GM18502 (cell line): ENCODE results near the gene FGFR2.

Experiments
- ATAC-seq: cut with Tn5 transposase; IDR thresholded peaks from one replicate; pipeline ENCODE4 v1.9.1; 2021; ENCODE audit warnings: mild to moderate bottlenecking; ENCODE audit not compliant: unreplicated experiment, poor library complexity

The FGFR2 gene

DNA sequence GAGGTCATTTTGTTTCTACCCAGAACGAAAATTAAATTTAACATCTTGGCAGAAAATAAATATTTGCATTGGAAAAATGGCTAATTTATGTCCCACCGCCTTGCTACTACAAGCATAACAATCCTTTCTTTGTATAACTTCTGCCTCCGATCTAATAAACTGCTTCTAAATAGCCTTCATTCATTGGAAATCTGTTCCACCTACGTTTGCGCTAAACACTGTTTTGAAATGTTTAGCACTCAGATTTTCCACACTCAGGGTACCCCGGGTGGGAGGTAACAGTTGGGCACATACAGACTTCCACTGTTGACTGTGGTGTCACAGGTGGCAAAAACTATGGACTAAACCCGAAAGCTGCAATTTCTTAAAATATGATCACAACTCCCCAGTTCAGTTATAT, 96.4 kb downstream of the FGFR2 start:
- ATAC-seq = no peak

DNA sequence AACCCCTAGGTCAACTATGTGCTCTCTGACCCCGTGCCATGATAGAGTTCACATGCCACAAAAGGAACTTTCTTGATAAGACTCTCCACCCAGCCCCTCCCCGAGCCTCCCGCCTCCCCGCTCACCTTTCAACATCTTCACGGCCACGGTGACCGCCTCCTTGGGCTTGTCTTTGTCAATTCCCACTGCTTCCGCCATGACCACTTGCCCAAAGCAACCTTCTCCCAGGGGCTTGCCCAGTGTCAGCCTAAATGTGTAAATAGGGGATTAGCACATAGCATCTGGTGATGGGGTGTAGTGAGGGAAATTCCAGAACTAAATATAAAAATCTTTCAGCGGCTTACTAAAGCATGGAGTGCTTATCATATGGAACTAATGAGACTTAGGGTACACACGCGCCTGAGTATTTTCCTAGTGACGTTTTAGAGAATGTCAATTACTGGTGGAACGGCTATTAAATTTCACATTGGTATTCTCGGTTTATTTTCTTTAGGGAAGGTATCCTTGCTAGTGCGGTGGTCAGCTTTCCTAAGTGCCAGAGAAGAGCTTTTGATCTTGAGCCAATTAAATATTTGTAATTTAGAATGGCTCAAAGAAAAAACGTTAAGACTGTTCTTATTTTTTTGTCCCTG, 97.4 kb downstream of the FGFR2 start:
- no peak for ATAC-seq

DNA sequence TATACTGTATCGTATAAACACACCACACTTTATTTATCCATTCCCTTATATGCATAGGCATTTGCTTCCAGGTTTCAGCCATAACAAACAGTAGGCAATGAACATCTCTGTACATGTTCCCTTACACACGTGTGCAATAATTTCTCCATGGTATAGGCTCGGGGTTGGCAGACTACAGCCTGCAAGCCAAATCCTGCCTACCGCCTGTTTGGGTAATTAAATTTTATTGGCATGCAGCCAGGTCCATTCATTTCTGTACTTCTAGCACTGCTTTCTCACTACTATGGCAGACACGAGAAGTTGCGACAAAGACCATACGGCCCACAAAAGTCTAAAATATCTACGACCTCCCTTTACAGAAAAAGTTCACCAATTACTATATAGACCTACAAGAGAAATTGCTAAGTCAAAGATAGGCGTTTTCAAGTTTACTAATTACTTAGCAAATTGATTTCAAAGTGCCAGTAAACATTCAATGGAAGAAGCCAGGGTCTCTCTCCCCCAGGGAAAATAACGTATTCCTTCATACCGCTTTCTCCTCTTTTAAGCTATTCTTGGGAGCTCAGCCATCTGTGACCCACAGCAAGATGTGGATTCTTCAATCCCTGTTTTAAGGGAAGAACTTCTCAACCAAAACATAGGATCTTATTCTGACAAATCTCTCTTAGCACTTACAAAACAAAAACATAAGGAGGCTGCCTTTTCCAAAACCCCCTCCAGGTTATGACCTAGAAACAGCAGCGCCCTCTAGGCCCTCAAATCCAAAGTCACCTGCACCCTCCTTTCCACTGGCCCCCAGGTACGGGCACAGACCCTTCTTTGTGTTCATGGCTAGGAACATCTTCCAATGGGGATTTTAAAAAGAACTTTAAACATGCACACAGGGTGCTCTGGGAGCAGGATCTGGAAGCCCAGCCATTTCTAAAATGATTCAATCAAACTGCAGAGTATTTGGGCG, 100.5 kb downstream of the FGFR2 start:
- ATAC-seq = no peak

DNA sequence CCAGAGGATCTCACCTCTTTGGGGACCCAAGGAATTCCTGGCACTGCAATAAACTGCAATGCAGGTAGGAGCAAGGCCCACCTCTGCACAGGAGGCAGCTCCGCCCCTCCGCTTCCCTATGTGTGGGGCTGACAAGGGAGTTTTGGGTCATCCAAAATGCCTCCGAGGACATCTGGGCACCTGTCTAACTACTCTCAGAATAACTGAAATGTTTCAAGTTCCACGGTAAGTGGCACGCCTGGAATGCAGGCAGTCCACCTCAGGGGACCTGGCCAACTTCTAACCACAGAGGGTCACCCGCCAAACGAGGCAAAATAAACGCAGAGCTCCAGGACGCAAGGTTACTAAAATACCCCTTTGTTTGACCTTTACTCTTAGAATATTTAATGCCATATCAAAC, 102.5 kb downstream of the FGFR2 start:
- no peak for ATAC-seq

DNA sequence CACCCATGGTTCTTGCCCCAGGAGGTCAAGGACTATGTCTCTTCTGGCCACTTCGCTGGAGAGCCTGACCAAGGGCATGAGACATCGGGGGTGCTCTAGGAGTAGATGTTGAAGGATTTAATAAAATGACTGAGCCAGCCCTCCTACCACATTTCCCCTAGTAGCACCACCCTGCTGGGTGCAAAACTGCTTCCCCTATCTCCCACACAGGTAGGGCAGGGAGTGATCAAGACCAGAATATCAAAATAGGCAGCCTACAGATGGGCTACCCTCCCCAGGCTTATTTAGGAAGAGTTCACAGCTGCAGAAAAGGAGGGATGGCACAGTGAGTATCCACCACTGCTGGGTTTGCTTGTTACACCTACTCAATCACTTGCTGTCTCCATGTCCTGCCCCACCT, 103.9 kb downstream of the FGFR2 start:
- no peak for ATAC-seq

DNA sequence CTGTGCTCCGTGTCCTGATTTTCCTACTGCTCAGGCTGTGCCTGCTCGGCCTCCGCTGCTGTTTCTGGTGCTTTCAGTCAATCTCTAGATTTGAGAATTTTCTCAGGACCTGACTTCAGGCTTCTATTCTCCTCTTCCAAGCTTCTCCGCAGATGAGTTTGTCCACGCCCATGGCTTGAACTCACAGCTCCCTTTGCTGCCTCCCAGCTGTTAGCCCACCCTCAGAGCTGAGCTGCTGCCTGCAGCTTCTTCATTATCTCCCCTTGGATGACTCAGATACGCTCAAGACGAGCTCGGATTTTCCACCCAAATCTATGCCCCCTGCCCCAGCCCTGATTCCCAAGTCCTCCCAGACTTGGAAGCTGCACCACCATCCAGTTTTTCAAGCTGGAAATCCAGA, 104.7 kb downstream of the FGFR2 start:
- no peak for ATAC-seq

- ATAC-seq = no peak
These were observed 107.2 kb downstream of the FGFR2 start for GRCh38 chr10:121490871-121491519.

GRCh38 chr10:121485436-121486139, 112.7 kb downstream of the FGFR2 start:
- ATAC-seq = no peak

- no peak for ATAC-seq
These were observed 113.4 kb downstream of the FGFR2 start for GRCh38 chr10:121484816-121485215.

DNA sequence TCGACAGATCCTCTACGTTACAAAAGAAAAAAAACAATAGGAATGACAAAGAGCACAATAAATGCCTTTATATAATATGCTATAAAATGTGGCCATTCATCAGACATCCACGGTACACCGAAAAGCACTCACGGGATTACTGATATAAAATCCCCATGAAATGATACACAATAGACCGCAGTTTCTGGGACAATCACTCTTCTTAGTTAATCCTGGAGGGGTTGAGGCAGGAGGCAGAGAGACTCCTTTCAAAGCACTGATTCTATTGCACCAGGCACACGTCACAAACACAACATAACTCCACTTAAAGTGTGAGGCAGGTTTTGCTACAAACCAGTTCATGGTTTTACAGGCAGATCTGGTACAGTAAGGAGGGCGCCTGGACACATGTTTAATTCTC, 113.8 kb downstream of the FGFR2 start:
- ATAC-seq = no peak

DNA sequence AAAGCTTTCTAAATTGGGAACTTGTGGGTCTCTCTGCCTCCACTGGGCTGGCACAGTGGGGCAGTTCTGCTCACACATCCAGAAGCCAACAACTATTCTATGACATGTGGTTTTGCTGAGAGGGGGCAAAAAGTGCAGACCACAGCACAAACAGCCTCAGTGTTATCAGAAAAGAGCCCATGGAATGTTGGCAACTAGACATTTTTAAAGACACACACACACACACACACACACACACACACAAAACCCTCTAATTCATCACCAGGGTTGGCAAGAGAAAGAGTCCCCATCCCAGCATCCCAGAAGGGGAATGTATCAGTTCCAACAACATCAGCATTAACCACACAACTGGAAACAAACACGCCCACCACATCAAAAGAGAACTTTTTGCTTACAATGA, 117.1 kb downstream of the FGFR2 start:
- no peak for ATAC-seq

DNA sequence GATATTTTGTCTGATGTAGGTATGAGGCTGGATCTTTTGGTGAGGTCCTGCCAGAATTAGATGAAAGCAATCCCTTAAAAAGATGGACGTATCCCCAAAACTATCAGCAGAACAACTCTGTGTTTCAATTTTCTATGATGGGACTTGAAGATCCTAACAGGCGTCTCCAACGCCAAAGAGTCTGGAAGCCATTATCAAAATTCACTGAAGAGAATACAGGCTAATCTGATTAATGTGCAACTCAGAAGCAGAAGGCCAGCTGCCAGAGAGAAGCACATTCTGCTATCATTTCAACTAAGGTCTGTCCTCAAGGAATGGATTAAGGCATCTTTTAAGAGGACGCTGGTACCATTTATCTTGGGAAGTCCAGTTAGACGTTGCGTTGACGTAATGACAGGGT, 119.7 kb downstream of the FGFR2 start:
- ATAC-seq = no peak

GRCh38 chr10:121469797-121470606, 128.2 kb downstream of the FGFR2 start:
- no peak for ATAC-seq

DNA sequence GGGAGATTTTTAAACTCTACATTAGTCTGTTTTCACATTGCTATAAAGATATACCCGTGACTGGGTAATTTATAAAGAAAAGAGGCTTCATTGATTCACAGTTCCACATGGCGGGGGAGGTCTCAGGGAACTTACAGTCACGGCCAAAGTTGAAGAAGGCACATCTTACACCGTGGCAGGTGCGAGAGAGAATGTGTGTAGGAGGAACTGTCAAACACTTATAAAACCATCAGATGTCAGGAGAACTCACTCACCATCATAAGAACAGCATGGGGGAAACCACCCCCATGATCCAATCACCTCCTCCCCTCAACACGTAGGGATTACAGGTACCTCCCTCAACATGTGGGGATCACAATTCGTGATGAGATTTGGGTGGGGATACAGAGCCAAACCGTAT, 129.5 kb downstream of the FGFR2 start:
- ATAC-seq = no peak

- ATAC-seq = no peak
These were observed 131.8 kb downstream of the FGFR2 start for GRCh38 chr10:121466424-121466823.

GRCh38 chr10:121465215-121465614, 133.0 kb downstream of the FGFR2 start:
- ATAC-seq = no peak

DNA sequence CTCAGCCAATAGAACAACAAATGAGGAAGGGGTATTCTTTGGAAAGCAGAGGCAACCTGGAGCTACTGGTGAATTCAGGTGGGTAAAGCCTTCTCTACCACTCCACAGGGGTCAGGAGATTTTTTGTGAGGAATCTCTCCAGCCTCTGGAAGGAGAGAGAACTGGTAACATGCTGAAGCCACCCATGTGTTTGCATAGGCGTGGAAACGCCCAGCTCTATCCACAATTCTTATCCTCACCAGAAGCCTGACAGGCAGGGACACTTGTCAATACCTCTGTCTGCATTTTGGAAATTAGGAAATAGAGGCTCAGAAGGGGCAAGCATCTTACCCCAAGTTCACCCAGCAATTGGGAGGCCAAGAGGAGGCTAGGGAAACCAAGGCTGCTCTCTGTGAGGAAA, 133.7 kb downstream of the FGFR2 start:
- ATAC-seq = no peak

GRCh38 chr10:121462955-121463354, 135.3 kb downstream of the FGFR2 start:
- no peak for ATAC-seq

GRCh38 chr10:121462281-121462680, 136.0 kb downstream of the FGFR2 start:
- ATAC-seq = no peak

DNA sequence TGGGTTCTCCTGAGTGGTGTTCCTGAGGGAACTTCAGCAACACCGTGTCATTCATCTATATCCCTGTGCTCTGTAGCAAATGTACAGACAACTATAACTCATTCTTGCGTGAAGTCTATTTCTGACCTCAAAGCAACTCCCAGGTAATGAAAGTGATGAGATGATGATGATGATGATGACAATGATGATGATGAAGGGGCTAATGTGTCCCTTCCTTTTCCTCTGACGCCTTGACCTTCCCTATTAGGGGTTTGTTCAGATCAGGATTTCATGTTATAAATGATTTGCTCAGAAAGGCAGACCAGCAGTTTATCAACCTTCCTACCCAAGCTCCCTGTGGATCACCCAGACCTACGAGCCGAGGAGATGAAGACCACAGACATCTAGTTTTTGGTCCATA, 136.9 kb downstream of the FGFR2 start:
- ATAC-seq = no peak
